Liver (tissue), 9 donors: ENCODE results near the gene P2RX5. TPM values are rescaled to one million over a fixed set of nuclear protein-coding genes. Genes with fewer than 3 reads are reported as not detected.

Experiments
- DNase-seq: peaks from one replicate; pipeline ENCODE4 v3.0.0-alpha.2; 2017; ENCODE audit warnings: low spot score
- H3K27ac ChIP-seq, 2 donors: one replicate each; pipeline ENCODE4 v1.7.0; 2013; ENCODE audit warnings: inconsistent platforms in 2 of 2, low read length in 2 of 2, control low read depth in 1 of 2, low read depth in 1 of 2, mild to moderate bottlenecking in 1 of 2
- H3K27me3 ChIP-seq, 4 donors: one replicate each; pipeline versions ENCODE4 v1.6.1 to v1.7.0; 2013; ENCODE audit warnings: low read length in 3 of 4, inconsistent platforms in 1 of 4, mild to moderate bottlenecking in 1 of 4, moderate library complexity in 1 of 4; ENCODE audit not compliant: control insufficient read depth in 4 of 4, insufficient read depth in 4 of 4
- H3K36me3 ChIP-seq, 4 donors: one replicate each; pipeline versions ENCODE4 v1.6.1 to v1.7.0; 2013; ENCODE audit warnings: low read length in 3 of 4, mild to moderate bottlenecking in 3 of 4, low read depth in 1 of 4, moderate library complexity in 1 of 4; ENCODE audit not compliant: control insufficient read depth in 4 of 4, insufficient read depth in 3 of 4
- H3K4me1 ChIP-seq, 4 donors: one replicate each; pipeline versions ENCODE4 v1.6.1 to v1.7.0; 2013; ENCODE audit warnings: low read length in 3 of 4, mild to moderate bottlenecking in 3 of 4, moderate library complexity in 1 of 4; ENCODE audit not compliant: control insufficient read depth in 4 of 4, insufficient read depth in 4 of 4
- H3K4me3 ChIP-seq, 3 donors: one replicate each; pipeline versions ENCODE4 v1.6.1 to v1.7.0; 2013; ENCODE audit warnings: low read length in 3 of 3, control low read depth in 1 of 3, low read depth in 1 of 3, mild to moderate bottlenecking in 1 of 3
- H3K9ac ChIP-seq, 2 donors: one replicate each; pipeline ENCODE4 v1.7.0; 2013; ENCODE audit warnings: low read length in 2 of 2, mild to moderate bottlenecking in 2 of 2, moderate library complexity in 2 of 2, control low read depth in 1 of 2, low read depth in 1 of 2
- H3K9me3 ChIP-seq, 4 donors: one replicate each; pipeline versions ENCODE4 v1.6.1 to v1.7.0; 2013; ENCODE audit warnings: low read length in 3 of 4; ENCODE audit not compliant: control insufficient read depth in 4 of 4
- EGR1 ChIP-seq, 2 donors: IDR thresholded peaks; 2 replicates each; pipeline ENCODE4 v1.6.1; 2016 to 2018; ENCODE audit warnings: antibody characterized with exemption in 2 of 2, low read depth in 2 of 2
- FOXA1 ChIP-seq: IDR thresholded peaks from 2 replicates; pipeline ENCODE4 v1.6.1; 2016; ENCODE audit warnings: antibody characterized with exemption
- FOXA2 ChIP-seq: IDR thresholded peaks from 2 replicates; pipeline ENCODE4 v1.6.1; 2016; ENCODE audit warnings: antibody characterized with exemption
- GABPA ChIP-seq, 2 donors: IDR thresholded peaks in 1 of 2; conservative IDR thresholded peaks in 1 of 2; 2 replicates each; pipeline ENCODE4 v1.6.1; 2016; ENCODE audit warnings: antibody characterized with exemption in 2 of 2, mild to moderate bottlenecking in 1 of 2, moderate library complexity in 1 of 2
- HNF4A ChIP-seq, 2 donors: conservative IDR thresholded peaks; 2 replicates each; pipeline ENCODE4 v1.6.1; 2016; ENCODE audit warnings: antibody characterized with exemption in 2 of 2, mild to moderate bottlenecking in 2 of 2
- HNF4G ChIP-seq: IDR thresholded peaks from 2 replicates; pipeline ENCODE4 v1.6.1; 2016; ENCODE audit warnings: antibody characterized with exemption
- JUND ChIP-seq, 2 donors: IDR thresholded peaks; 2 replicates each; pipeline ENCODE4 v1.6.1; 2016; ENCODE audit warnings: antibody characterized with exemption in 2 of 2
- NR2F2 ChIP-seq: IDR thresholded peaks from 2 replicates; pipeline ENCODE4 v1.6.1; 2016; ENCODE audit warnings: antibody characterized with exemption
- RAD21 ChIP-seq, 2 donors: IDR thresholded peaks; 2 replicates each; pipeline ENCODE4 v1.6.1; 2016; ENCODE audit warnings: antibody characterized with exemption in 2 of 2, mild to moderate bottlenecking in 2 of 2
- RXRA ChIP-seq, 2 donors: IDR thresholded peaks; 2 replicates each; pipeline ENCODE4 v1.6.1; 2017 to 2018; ENCODE audit warnings: antibody characterized with exemption in 2 of 2, mild to moderate bottlenecking in 1 of 2
- SP1 ChIP-seq: IDR thresholded peaks from 2 replicates; pipeline ENCODE4 v1.6.1; 2018; ENCODE audit warnings: antibody characterized with exemption, mild to moderate bottlenecking
- TAF1 ChIP-seq: conservative IDR thresholded peaks from 2 replicates; pipeline ENCODE4 v1.6.1; 2016; ENCODE audit warnings: antibody characterized with exemption, mild to moderate bottlenecking
- YY1 ChIP-seq: IDR thresholded peaks from 2 replicates; pipeline ENCODE4 v1.6.1; 2016; ENCODE audit warnings: antibody characterized with exemption, mild to moderate bottlenecking
- WGBS: extraction: QIAGEN DNeasy Blood & Tissue Kit; methylation state at CpG from one replicate; pipeline ENCODE4 v1.1.7; 2013; 5-methylcytosine and 5-hydroxymethylcytosine counted together
- polyA plus RNA-seq, 2 donors: library from polyadenylated mRNA; stranded (reverse) in 1 of 2; unstranded in 1 of 2; fragments of 200-250 nt in 1 of 2; fragments of >200 nt in 1 of 2; fragmentation: Nextera tagmentation in 1 of 2; extraction: Ambion mirVana in 1 of 2; gene quantifications; one replicate each; pipeline versions ENCODE4 v1.2.1 to v1.2.3, GENCODE V29; 2013 to 2015
- total RNA-seq, 2 donors: library from RNA; depleted of rRNA; stranded (reverse); fragments of >200 nt; gene quantifications; one replicate each; pipeline ENCODE4 v1.2.3, GENCODE V29; 2014
- TF ChIP-seq, protein P1 (sequence below): IDR thresholded peaks from 2 replicates; pipeline ENCODE4 v1.6.1; 2016; ENCODE audit warnings: antibody characterized with exemption
- TF ChIP-seq, protein P2 (sequence below): IDR thresholded peaks from 2 replicates; pipeline ENCODE4 v1.6.1; 2016; ENCODE audit warnings: antibody characterized with exemption, mild to moderate bottlenecking
- TF ChIP-seq, protein P3 (sequence below): IDR thresholded peaks from 2 replicates; pipeline ENCODE4 v1.6.1; 2016; ENCODE audit warnings: antibody characterized with exemption
- TF ChIP-seq, protein P4 (sequence below): fragments of 150-350 bp; IDR thresholded peaks from 2 replicates; pipeline ENCODE4 v1.5.1; 2017; ENCODE audit warnings: improper control_type of control experiment, low read depth, low read length; ENCODE audit not compliant: missing input control
- donor health status: healthy.
- donor health status: healthy.
- donor health status: healthy.
- donor health status: healthy.
- donor health status: healthy.

P2RX5 gene
- total and polyA plus RNA-seq, 4 donors: 0.31 to 1.8 (median 1.1) TPM

DNA sequence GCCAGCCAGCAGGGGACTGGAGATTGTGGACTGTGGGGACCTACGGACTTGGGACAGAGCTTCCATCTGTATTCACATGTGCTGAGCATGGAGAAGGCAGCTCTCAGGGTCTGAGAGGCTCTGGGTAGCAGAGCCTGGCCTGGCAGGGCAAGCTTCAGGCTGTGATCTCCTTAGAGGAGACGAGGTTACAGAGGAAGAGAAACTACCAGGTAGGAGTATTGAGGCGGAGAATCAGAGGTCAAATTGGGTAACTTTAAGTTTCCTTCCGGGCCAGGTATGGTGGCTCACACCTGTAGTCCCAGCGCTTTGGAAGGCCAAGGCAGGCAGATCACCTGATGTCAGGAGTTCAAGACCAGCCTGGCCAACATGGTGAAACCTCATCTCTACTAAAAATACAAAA lies 50.6 kb downstream of the P2RX5 start:
- Histone ChIP-seq H3K9ac (no peak overlapping the region), H3K4me3 (no peak overlapping the region), H3K36me3 (peaks cover 0 to 8% (median under 1%) of the 10 kb centered on the region in 4 donors), H3K4me1 (peaks cover 3 to 17% (median 12%) of the 10 kb centered on the region in 4 donors), H3K27me3 (no peaks in the 10 kb centered on the region), H3K27ac (no peak overlapping the region), H3K9me3 (no peaks in the 10 kb centered on the region)
- TF ChIP-seq GABPA (IDR thresholded peaks at IDR 0.05 in 1 of 2, conservative IDR thresholded peaks at IDR 0.05 in 1 of 2): no peak
- TF ChIP-seq FOXA2: no peak
- TF ChIP-seq RAD21 (IDR thresholded peaks at IDR 0.05): no peak
- TF ChIP-seq YY1: no peak
- TF ChIP-seq FOXA1: no peak
- no peak for TF ChIP-seq RXRA (IDR thresholded peaks at IDR 0.05)
- TF ChIP-seq, protein P1, sequence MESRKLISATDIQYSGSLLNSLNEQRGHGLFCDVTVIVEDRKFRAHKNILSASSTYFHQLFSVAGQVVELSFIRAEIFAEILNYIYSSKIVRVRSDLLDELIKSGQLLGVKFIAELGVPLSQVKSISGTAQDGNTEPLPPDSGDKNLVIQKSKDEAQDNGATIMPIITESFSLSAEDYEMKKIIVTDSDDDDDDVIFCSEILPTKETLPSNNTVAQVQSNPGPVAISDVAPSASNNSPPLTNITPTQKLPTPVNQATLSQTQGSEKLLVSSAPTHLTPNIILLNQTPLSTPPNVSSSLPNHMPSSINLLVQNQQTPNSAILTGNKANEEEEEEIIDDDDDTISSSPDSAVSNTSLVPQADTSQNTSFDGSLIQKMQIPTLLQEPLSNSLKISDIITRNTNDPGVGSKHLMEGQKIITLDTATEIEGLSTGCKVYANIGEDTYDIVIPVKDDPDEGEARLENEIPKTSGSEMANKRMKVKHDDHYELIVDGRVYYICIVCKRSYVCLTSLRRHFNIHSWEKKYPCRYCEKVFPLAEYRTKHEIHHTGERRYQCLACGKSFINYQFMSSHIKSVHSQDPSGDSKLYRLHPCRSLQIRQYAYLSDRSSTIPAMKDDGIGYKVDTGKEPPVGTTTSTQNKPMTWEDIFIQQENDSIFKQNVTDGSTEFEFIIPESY: no peak
- no peak for TF ChIP-seq HNF4A (conservative IDR thresholded peaks at IDR 0.05)
- TF ChIP-seq, protein P2, sequence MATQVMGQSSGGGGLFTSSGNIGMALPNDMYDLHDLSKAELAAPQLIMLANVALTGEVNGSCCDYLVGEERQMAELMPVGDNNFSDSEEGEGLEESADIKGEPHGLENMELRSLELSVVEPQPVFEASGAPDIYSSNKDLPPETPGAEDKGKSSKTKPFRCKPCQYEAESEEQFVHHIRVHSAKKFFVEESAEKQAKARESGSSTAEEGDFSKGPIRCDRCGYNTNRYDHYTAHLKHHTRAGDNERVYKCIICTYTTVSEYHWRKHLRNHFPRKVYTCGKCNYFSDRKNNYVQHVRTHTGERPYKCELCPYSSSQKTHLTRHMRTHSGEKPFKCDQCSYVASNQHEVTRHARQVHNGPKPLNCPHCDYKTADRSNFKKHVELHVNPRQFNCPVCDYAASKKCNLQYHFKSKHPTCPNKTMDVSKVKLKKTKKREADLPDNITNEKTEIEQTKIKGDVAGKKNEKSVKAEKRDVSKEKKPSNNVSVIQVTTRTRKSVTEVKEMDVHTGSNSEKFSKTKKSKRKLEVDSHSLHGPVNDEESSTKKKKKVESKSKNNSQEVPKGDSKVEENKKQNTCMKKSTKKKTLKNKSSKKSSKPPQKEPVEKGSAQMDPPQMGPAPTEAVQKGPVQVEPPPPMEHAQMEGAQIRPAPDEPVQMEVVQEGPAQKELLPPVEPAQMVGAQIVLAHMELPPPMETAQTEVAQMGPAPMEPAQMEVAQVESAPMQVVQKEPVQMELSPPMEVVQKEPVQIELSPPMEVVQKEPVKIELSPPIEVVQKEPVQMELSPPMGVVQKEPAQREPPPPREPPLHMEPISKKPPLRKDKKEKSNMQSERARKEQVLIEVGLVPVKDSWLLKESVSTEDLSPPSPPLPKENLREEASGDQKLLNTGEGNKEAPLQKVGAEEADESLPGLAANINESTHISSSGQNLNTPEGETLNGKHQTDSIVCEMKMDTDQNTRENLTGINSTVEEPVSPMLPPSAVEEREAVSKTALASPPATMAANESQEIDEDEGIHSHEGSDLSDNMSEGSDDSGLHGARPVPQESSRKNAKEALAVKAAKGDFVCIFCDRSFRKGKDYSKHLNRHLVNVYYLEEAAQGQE: no peak
- TF ChIP-seq HNF4G: no peak
- TF ChIP-seq TAF1: no peak
- DNase-seq: no peak
- WGBS: 73% methylated on average over 5 of the region's 5 CpGs

DNA sequence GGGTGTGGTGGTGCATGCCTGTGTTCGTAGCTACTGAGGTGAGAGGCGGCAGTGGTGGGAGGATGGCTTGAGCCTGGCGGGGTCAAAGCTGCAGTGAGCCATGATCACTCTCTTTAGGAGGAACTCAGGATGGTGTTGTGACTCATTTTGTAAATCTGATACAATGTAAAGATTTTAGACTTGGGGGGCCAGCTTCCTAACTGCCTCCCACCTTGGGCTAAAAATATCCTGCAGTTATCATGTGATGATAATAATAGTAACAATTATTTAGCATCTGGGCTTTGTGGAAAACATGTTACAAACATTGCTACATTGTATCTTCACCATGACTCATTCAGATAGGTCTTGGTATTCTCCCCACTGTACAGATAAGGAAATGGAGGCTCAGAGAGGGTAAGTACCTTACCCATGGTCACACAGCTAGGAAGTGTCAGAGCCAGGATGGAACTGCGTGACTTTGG lies 52.0 kb downstream of the P2RX5 start:
- TF ChIP-seq, protein P3, sequence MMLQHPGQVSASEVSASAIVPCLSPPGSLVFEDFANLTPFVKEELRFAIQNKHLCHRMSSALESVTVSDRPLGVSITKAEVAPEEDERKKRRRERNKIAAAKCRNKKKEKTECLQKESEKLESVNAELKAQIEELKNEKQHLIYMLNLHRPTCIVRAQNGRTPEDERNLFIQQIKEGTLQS: no peak
- no peak for TF ChIP-seq JUND (IDR thresholded peaks at IDR 0.05)
- TF ChIP-seq, protein P1: no peak
- TF ChIP-seq HNF4A (conservative IDR thresholded peaks at IDR 0.05): no peak
- TF ChIP-seq YY1: no peak
- TF ChIP-seq FOXA1: no peak
- no peak for TF ChIP-seq HNF4G
- TF ChIP-seq SP1: no peak
- TF ChIP-seq NR2F2: no peak
- no peak for TF ChIP-seq RAD21 (IDR thresholded peaks at IDR 0.05)
- no peak for TF ChIP-seq TAF1
- TF ChIP-seq, protein P2: no peak
- TF ChIP-seq FOXA2: no peak
- TF ChIP-seq, protein P4, sequence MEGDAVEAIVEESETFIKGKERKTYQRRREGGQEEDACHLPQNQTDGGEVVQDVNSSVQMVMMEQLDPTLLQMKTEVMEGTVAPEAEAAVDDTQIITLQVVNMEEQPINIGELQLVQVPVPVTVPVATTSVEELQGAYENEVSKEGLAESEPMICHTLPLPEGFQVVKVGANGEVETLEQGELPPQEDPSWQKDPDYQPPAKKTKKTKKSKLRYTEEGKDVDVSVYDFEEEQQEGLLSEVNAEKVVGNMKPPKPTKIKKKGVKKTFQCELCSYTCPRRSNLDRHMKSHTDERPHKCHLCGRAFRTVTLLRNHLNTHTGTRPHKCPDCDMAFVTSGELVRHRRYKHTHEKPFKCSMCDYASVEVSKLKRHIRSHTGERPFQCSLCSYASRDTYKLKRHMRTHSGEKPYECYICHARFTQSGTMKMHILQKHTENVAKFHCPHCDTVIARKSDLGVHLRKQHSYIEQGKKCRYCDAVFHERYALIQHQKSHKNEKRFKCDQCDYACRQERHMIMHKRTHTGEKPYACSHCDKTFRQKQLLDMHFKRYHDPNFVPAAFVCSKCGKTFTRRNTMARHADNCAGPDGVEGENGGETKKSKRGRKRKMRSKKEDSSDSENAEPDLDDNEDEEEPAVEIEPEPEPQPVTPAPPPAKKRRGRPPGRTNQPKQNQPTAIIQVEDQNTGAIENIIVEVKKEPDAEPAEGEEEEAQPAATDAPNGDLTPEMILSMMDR: no peak
- TF ChIP-seq RXRA (IDR thresholded peaks at IDR 0.05): no peak
- TF ChIP-seq EGR1 (IDR thresholded peaks at IDR 0.05; ENCODE audit: low read depth in 2 of 2): no peak
- no peak for DNase-seq
- H3K36me3 ChIP-seq: peaks cover 0 to 6% (median under 1%) of the 10 kb centered on the region in 4 donors

More for the DNA sequence above, 52.0 kb downstream of the P2RX5 start:
- Histone ChIP-seq H3K9me3 (no peaks in the 10 kb centered on the region), H3K27ac (no peak overlapping the region), H3K4me3 (no peak overlapping the region), H3K9ac (no peak overlapping the region), H3K27me3 (no peaks in the 10 kb centered on the region), H3K4me1 (peaks cover 3 to 17% (median 12%) of the 10 kb centered on the region in 4 donors)
- 97% methylated on average over 4 of the region's 4 CpGs for WGBS
